ENCODE data around the gene JMY.
"Not testable (repeated sequence)": the region's sequence is repeated elsewhere in the genome, so short reads cannot be mapped to it uniquely, and the experiment has no call there.

Gene JMY

DNA sequence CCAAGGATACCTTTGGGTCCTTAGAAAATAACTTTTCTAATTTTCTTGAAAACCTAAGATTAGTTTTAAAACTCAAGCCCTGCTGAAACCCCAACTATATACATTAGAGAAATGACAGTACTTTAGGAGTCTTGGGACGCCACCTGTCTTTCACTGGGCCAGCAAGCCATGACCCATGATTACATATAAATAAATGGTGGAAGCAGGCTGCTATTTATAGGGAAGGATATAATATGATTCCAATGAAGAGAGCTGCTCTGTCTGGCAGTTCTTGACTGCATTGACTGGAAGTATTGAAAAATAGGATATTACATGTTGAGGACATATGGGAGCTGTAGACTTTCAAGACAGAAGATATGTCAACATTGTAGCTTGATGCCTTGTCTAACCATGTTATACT is 7.3 kb downstream of the JMY start:
- no peak for DNase-seq
- TF ChIP-seq POLR2A (IDR thresholded peaks at IDR 0.05; ENCODE audit: low read length) = no peak
- TF ChIP-seq GATA1 (IDR thresholded peaks at IDR 0.05; ENCODE audit: low read depth, low read length) = no peak

- DNase-seq = not testable (repeated sequence)
Measured at GRCh38 chr5:79254067-79254466, 18.1 kb downstream of the JMY start.

GRCh38 chr5:79255786-79256557 is 20.0 kb downstream of the JMY start:
- peak; percentile 19 to 46 for DNase-seq
- TF ChIP-seq GATA1 (IDR thresholded peaks at IDR 0.05; ENCODE audit: low read depth, low read length) = no peak
- no peak for TF ChIP-seq POLR2A (IDR thresholded peaks at IDR 0.05; ENCODE audit: low read length)

- no peak for TF ChIP-seq GATA1 (IDR thresholded peaks at IDR 0.05; ENCODE audit: low read depth, low read length)
- TF ChIP-seq POLR2A (IDR thresholded peaks at IDR 0.05; ENCODE audit: low read length) = no peak
- no peak for DNase-seq
Measured at GRCh38 chr5:79256563-79256962, 20.6 kb downstream of the JMY start.

DNA sequence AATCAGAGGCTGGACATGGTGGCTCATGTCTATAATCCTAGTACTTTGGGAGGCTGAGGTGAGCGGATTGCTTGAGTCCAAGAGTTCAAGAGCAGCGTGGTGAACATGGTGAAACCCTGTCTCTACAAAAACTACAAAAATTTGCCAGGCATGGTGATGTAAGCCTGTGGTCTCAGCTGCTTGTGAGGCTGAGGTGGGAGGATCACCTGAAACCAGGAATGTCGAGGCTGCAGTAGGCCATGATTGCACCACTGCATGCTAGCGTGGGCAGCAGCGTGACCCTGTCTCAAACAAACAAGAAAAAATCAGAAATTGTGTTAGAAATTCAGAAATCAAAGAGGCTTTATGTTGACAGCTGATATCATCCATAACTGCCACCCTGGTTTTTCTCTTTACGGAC is 21.4 kb downstream of the JMY start:
- no peak for DNase-seq
- TF ChIP-seq GATA1 (IDR thresholded peaks at IDR 0.05; ENCODE audit: low read depth, low read length) (no peak), POLR2A (IDR thresholded peaks at IDR 0.05; ENCODE audit: low read length) (no peak)

DNA sequence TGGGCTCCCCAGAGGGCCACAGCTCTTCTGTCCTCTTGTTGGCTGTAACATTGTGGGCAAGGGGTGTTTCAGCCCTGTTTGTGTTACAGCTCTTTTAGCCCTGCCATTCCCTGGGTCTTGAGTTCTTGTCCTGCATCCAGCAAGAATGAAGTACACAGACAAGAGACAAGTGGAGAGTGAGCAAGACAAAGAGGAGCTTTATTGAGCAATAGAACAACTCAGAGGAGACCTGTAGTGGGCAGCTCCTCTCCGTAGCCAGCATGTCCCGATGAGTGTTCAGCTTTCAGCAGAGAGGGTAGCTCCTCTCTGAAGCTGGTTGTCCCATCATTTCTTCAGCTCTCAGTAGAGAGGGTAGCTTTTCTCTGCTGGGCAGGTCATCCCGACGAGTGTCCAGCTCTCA is 22.9 kb downstream of the JMY start:
- TF ChIP-seq POLR2A (IDR thresholded peaks at IDR 0.05; ENCODE audit: low read length) (no peak), GATA1 (IDR thresholded peaks at IDR 0.05; ENCODE audit: low read depth, low read length) (no peak)
- DNase-seq = no peak

DNA sequence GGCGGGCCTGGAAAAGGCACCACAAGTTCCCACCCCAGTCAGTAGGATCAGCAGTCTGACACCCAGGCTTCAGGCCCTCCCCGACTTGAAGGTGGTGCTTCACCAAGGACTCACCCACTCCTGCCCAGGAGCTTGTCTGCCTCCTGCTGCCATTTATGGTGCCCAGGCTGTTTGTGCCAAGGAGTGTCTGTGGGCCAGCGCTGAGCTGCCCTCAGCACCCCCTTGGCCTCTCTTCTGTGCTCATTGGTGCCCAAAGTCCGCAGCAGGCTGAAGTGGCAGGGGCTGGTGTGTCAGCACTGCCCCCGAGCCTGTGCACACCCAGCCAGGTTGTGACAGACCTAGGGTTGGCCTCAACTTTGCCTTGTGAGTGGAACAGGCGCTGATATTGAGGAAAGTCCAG is 23.5 kb downstream of the JMY start:
- TF ChIP-seq POLR2A (IDR thresholded peaks at IDR 0.05; ENCODE audit: low read length) (no peak), GATA1 (IDR thresholded peaks at IDR 0.05; ENCODE audit: low read depth, low read length) (no peak)
- DNase-seq = no peak

DNA sequence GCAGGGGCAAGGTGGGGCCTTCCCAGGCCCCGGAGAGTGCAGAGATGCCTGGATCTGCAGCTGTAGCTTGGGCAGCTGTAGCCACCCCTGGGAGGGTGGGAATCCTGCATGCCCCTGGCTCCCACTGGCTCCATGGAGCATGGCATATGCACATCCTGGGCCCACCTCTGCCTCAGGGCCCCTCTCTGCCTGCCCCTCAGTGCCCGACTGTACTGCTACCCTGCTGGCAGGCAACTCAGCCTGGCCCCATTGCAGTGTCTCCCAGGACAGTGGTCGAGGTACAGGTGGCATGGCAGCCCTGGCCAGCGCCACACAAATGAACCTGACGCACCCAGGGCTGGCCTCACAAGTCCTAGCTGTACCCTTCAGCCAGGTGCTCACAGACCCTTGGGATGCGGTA is 23.9 kb downstream of the JMY start:
- DNase-seq = no peak
- no peak for TF ChIP-seq POLR2A (IDR thresholded peaks at IDR 0.05; ENCODE audit: low read length)
- no peak for TF ChIP-seq GATA1 (IDR thresholded peaks at IDR 0.05; ENCODE audit: low read depth, low read length)

DNA sequence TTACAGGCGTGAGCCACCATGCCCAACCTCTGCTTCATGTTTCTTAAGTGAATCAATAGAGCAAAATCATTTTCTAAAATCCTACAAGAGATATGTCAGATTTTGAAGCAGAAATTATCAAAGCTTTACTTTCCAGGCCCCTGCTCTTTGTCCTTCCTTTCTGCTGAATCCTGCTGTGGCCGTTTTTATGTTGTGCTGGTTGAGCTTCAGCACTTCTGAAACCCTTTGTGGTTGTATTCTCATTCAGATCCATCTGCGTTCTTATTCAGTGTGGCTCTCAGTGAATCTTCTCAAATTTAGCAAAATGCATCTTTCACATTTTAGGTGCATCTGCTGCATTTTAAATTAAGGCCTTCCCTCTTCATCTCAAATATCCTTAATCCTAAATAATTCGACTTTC is 26.0 kb downstream of the JMY start:
- TF ChIP-seq GATA1 (IDR thresholded peaks at IDR 0.05; ENCODE audit: low read depth, low read length) (no peak), POLR2A (IDR thresholded peaks at IDR 0.05; ENCODE audit: low read length) (no peak)
- DNase-seq = no peak

DNA sequence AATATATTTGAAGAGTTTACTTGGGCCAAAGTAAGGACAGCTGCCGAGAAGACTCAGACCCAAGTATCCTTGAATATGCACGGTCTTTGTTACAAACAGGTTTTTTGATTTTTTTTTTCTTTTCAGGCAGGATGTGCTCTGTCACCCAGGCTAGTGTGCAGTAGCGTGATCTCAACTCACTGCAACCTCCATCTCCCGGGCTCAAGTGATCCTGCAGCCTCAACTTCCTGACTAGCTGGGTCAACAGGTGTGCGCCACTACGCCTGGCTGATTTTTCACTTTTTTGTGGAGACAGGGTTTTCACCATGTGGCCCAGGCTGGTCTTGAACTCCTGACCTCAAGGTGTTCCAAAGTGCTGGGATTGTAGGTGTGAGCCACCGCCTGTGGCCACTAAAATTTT is 27.4 kb downstream of the JMY start:
- DNase-seq = no peak
- TF ChIP-seq GATA1 (IDR thresholded peaks at IDR 0.05; ENCODE audit: low read depth, low read length) (no peak), POLR2A (IDR thresholded peaks at IDR 0.05; ENCODE audit: low read length) (no peak)

DNA sequence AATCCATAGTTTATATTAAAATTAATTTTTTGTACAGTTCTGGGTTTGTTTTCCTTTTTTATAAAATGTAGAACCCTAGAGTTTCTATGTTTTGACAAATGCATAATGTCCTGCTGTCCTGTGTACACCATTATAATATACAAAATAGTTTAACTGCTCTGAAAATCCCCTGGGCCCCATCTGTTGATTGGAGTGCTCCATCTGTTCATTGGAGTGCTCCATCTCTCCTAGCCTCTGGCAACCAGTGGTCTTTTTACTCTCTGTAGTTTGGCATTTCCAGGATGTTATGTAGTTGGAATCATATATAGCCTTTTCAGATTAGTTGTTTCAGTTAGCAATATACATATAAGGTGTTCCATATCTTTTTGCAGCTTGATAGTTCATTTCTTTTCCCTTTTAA is 31.2 kb downstream of the JMY start:
- no peak for DNase-seq
- TF ChIP-seq GATA1 (IDR thresholded peaks at IDR 0.05; ENCODE audit: low read depth, low read length) (no peak), POLR2A (IDR thresholded peaks at IDR 0.05; ENCODE audit: low read length) (no peak)

- no peak for DNase-seq
- TF ChIP-seq GATA1 (IDR thresholded peaks at IDR 0.05; ENCODE audit: low read depth, low read length) (no peak), POLR2A (IDR thresholded peaks at IDR 0.05; ENCODE audit: low read length) (no peak)
Measured at GRCh38 chr5:79269733-79270166, 33.8 kb downstream of the JMY start.

DNA sequence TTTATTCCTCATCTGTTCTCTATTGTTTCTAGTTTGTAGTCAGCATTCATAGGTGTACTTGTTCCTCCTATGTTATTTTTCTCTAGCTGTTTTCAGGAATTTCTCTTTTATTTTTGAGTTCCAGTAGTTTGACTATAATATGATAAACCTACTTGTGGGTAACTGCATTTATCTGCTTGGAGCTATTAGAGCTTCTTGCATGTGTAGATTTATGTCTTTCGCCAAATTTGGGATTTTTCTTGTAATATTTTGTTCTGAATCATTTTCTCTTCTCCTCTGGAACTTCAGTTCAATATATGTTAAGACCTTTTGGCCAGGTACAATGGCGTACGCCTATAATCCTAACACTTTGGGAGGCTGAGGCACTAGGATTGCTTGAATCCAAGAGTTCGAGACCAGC is 37.4 kb downstream of the JMY start:
- no peak for DNase-seq
- no peak for TF ChIP-seq POLR2A (IDR thresholded peaks at IDR 0.05; ENCODE audit: low read length)
- TF ChIP-seq GATA1 (IDR thresholded peaks at IDR 0.05; ENCODE audit: low read depth, low read length) = no peak

- no peak for DNase-seq
Measured at GRCh38 chr5:79284846-79285245, 48.9 kb downstream of the JMY start.

DNA sequence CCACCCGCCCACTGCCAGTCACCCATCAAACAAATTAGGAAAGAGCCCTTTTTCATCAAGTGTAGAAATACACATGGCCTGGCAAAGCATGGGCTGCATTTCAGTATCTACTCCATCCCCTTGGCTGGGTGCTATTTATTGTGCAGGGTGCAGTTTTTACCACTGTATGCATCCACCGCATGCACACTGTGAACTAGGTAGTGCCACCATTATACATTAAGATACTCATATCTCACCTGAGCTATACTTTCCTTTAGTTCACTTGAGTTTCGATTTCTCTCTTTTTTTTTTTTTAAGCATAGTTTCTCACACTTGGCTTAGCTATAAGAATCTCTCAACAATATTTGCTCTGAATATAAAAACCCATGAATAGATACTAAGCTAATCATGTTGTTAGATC is 49.4 kb downstream of the JMY start:
- TF ChIP-seq GATA1 (IDR thresholded peaks at IDR 0.05; ENCODE audit: low read depth, low read length) (no peak), POLR2A (IDR thresholded peaks at IDR 0.05; ENCODE audit: low read length) (no peak)
- no peak for DNase-seq

More at GRCh38 chr5:79284846-79285245, 48.9 kb downstream of the JMY start:
- no peak for TF ChIP-seq GATA1 (IDR thresholded peaks at IDR 0.05; ENCODE audit: low read depth, low read length)
- no peak for TF ChIP-seq POLR2A (IDR thresholded peaks at IDR 0.05; ENCODE audit: low read length)

Measured in erythroblast (primary cell).